PC-3 (cell line): ENCODE results near the gene THSD7A. TPM values are rescaled to one million over a fixed set of nuclear protein-coding genes. Genes with fewer than 3 reads are reported as not detected.

Experiments used
- ATAC-seq: fragments of 200-7000 bp; cut with Tn5 transposase; 2 replicates; pipeline ENCODE4 v1.9.1; 2020; ENCODE audit warnings: mild to moderate bottlenecking, moderate library complexity
- BruUV-seq: library from RNA; stranded (reverse); fragments of 400-500 nt; replicated peaks from 2 replicates; lab custom pipeline; 2021; lab: Mats Ljungman, UMichigan
- CTCF ChIA-PET: fragments of 300-600 bp; sonication (Branson Sonifier 250); formaldehyde crosslinking; loops from one replicate; lab custom pipeline; 2022; ENCODE audit warnings: antibody characterized with exemption; lab: Charles Lee
- POLR2A ChIA-PET: fragments of 300-600 bp; sonication (Branson Sonifier 250); formaldehyde crosslinking; loops from one replicate; lab custom pipeline; 2022; ENCODE audit warnings: antibody characterized with exemption; ENCODE audit not compliant: unreplicated experiment; lab: Charles Lee
- DNase-seq: peaks from one replicate; pipeline ENCODE4 v3.0.0-alpha.2; 2015
- H2AFZ ChIP-seq: fragments of 300-600 bp; sonication (generic); 2 replicates; pipeline ENCODE4 v1.6.0; 2016; ENCODE audit warnings: antibody characterized with exemption, low read length
- H3F3A ChIP-seq: fragments of 300-600 bp; sonication (generic); one replicate; pipeline ENCODE4 v1.6.0; 2017; ENCODE audit warnings: antibody characterized with exemption, low read length, control low read depth, mild to moderate bottlenecking; ENCODE audit not compliant: unreplicated experiment
- H3K27ac ChIP-seq: fragments of 300-600 bp; sonication (generic); 2 replicates; pipeline ENCODE4 v1.5.1; 2016; ENCODE audit warnings: mild to moderate bottlenecking, low read length
- H3K27me3 ChIP-seq: fragments of 300-600 bp; sonication (generic); 2 replicates; pipeline ENCODE4 v1.6.1; 2016; ENCODE audit warnings: low read length, mixed read lengths
- H3K36me3 ChIP-seq: fragments of 300-600 bp; sonication (generic); 2 replicates; pipeline ENCODE4 v1.6.1; 2016; ENCODE audit warnings: low read depth, mixed run types, low read length, mixed read lengths
- H3K4me1 ChIP-seq: fragments of 300-600 bp; sonication (generic); 2 replicates; pipeline ENCODE4 v1.5.1; 2016; ENCODE audit warnings: low read length; ENCODE audit not compliant: insufficient read depth
- H3K4me2 ChIP-seq: fragments of 300-600 bp; sonication (generic); 2 replicates; pipeline ENCODE4 v1.6.0; 2016; ENCODE audit warnings: low read length
- H3K4me3 ChIP-seq: fragments of 300-600 bp; sonication (generic); 2 replicates; pipeline ENCODE4 v1.5.1; 2016; ENCODE audit warnings: mild to moderate bottlenecking, low read length, mixed read lengths
- H3K79me2 ChIP-seq: fragments of 300-600 bp; sonication (generic); 2 replicates; pipeline ENCODE4 v1.6.1; 2017; ENCODE audit warnings: low read length, mixed read lengths
- H3K9ac ChIP-seq: fragments of 300-600 bp; sonication (generic); 2 replicates; pipeline ENCODE4 v1.6.0; 2016; ENCODE audit warnings: mild to moderate bottlenecking, low read length
- H3K9me2 ChIP-seq: fragments of 300-600 bp; sonication (generic); replicated peaks from 2 replicates; pipeline ENCODE4 v1.6.1; 2016; ENCODE audit warnings: mixed run types, low read length, mixed read lengths
- H3K9me3 ChIP-seq: fragments of 300-600 bp; sonication (generic); 2 replicates; pipeline ENCODE4 v1.6.1; 2016; ENCODE audit warnings: low read length, mixed read lengths
- H4K20me1 ChIP-seq: fragments of 300-600 bp; sonication (generic); 2 replicates; pipeline ENCODE4 v1.6.1; 2016; ENCODE audit warnings: low read length, mixed read lengths
- EZH2 ChIP-seq: fragments of 300-600 bp; sonication (generic); IDR thresholded peaks from one replicate; pipeline ENCODE4 v1.6.1; 2017; ENCODE audit warnings: antibody characterized with exemption, mild to moderate bottlenecking, low read length; ENCODE audit not compliant: unreplicated experiment
- EZH2phosphoT487 ChIP-seq: fragments of 300-600 bp; sonication (generic); IDR thresholded peaks from 2 replicates; pipeline ENCODE4 v1.6.1; 2018; ENCODE audit warnings: mild to moderate bottlenecking, antibody characterized with exemption, low read length, borderline replicate concordance
- intact Hi-C: fragments of 100-400 bp; cut with micrococcal nuclease; formaldehyde crosslinking; loops from 2 replicates; pipeline ENCODE4 v1.9.0; 2023
- total RNA-seq: library from RNA; depleted of rRNA; stranded (reverse); fragments of >200 nt; gene quantifications from 2 replicates; pipeline ENCODE4 v1.2.3, GENCODE V29; 2014
- TF ChIP-seq, protein P1 (sequence below): fragments of 300-600 bp; sonication (generic); conservative IDR thresholded peaks from 2 replicates; pipeline ENCODE4 v1.5.1; 2017; ENCODE audit warnings: antibody characterized with exemption, low read depth, mild to moderate bottlenecking, low read length

The THSD7A gene
- total RNA-seq, 1 experiment from 2014 or later: 0.04 TPM

GRCh38 chr7:11464624-11465023 lies 367.4 kb downstream of the THSD7A start:
- no peak overlapping the region for H3K4me3 ChIP-seq
- no peaks in the 10 kb centered on the region for H3K27me3 ChIP-seq
- intact Hi-C loops: no loop called here
- ATAC-seq (no peak), DNase-seq (no peak)
- no peak overlapping the region for H3K4me2 ChIP-seq
- no peak for TF ChIP-seq EZH2phosphoT487
- TF ChIP-seq, protein P1, sequence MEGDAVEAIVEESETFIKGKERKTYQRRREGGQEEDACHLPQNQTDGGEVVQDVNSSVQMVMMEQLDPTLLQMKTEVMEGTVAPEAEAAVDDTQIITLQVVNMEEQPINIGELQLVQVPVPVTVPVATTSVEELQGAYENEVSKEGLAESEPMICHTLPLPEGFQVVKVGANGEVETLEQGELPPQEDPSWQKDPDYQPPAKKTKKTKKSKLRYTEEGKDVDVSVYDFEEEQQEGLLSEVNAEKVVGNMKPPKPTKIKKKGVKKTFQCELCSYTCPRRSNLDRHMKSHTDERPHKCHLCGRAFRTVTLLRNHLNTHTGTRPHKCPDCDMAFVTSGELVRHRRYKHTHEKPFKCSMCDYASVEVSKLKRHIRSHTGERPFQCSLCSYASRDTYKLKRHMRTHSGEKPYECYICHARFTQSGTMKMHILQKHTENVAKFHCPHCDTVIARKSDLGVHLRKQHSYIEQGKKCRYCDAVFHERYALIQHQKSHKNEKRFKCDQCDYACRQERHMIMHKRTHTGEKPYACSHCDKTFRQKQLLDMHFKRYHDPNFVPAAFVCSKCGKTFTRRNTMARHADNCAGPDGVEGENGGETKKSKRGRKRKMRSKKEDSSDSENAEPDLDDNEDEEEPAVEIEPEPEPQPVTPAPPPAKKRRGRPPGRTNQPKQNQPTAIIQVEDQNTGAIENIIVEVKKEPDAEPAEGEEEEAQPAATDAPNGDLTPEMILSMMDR: no peak
- TF ChIP-seq EZH2: no peak
- H2AFZ ChIP-seq: no peak overlapping the region
- H3F3A ChIP-seq: no peaks in the 10 kb centered on the region
- no peaks in the 10 kb centered on the region for H3K4me1 ChIP-seq
- no peaks in the 10 kb centered on the region for H3K9me2 ChIP-seq
- no peaks in the 10 kb centered on the region for H3K36me3 ChIP-seq
- no peaks in the 10 kb centered on the region for H3K9me3 ChIP-seq
- CTCF ChIA-PET: no interaction called here
- no TSS peak for BruUV-seq
- H3K79me2 ChIP-seq: no peaks in the 10 kb centered on the region
- no peak overlapping the region for H3K9ac ChIP-seq
- POLR2A ChIA-PET: no interaction called here
- H3K27ac ChIP-seq: no peak overlapping the region
- H4K20me1 ChIP-seq: no peaks in the 10 kb centered on the region

- Histone ChIP-seq H3K27ac (no peak overlapping the region), H3K4me2 (no peak overlapping the region), H3K36me3 (no peaks in the 10 kb centered on the region), H3K4me3 (no peak overlapping the region), H3K27me3 (no peaks in the 10 kb centered on the region), H4K20me1 (no peaks in the 10 kb centered on the region), H3K9ac (no peak overlapping the region), H3K9me3 (no peaks in the 10 kb centered on the region), H3F3A (no peaks in the 10 kb centered on the region), H2AFZ (no peak overlapping the region), H3K9me2 (no peaks in the 10 kb centered on the region), H3K79me2 (no peaks in the 10 kb centered on the region), H3K4me1 (peaks cover 10% of the 10 kb centered on the region)
- intact Hi-C loops: no loop called here
- CTCF ChIA-PET: no interaction called here
- ATAC-seq (no peak), DNase-seq (no peak)
- no TSS peak for BruUV-seq
- POLR2A ChIA-PET: no interaction called here
- TF ChIP-seq EZH2: no peak
Observed at GRCh38 chr7:11461946-11462345, 370.1 kb downstream of the THSD7A start.

GRCh38 chr7:11458736-11459483 lies 373.1 kb downstream of the THSD7A start:
- Histone ChIP-seq H3K79me2 (no peaks in the 10 kb centered on the region), H3K27me3 (no peaks in the 10 kb centered on the region), H3K27ac (peak overlapping the region; percentile 42), H2AFZ (no peak overlapping the region), H3K9me3 (no peaks in the 10 kb centered on the region), H3K4me2 (0 out of 2 replicates have a peak overlapping the region, but pooled peaks have one; percentile 15), H4K20me1 (no peaks in the 10 kb centered on the region), H3F3A (no peaks in the 10 kb centered on the region), H3K36me3 (no peaks in the 10 kb centered on the region), H3K9ac (0 out of 2 replicates have a peak overlapping the region, but pooled peaks have one; percentile 15), H3K4me3 (no peak overlapping the region), H3K9me2 (no peaks in the 10 kb centered on the region), H3K4me1 (peaks cover 10% of the 10 kb centered on the region)
- DNase-seq (peak; percentile 67), ATAC-seq (peak; percentile 98)
- ChIA-PET POLR2A (no interaction called here), CTCF (no interaction called here)
- no TSS peak for BruUV-seq
- intact Hi-C loops: no loop called here
- TF ChIP-seq EZH2phosphoT487: no peak
- no peak for TF ChIP-seq EZH2
- TF ChIP-seq, protein P1: no peak
